Peyer's patch (tissue), 4 donors: ENCODE measurements around the gene JADE2. TPM values are rescaled to one million over a fixed set of nuclear protein-coding genes. Genes with fewer than 3 reads are reported as not detected.
A peak's percentile ranks its signal among the peaks of the same experiment; 100 is the strongest.

ENCODE experiments used
- DNase-seq, 3 donors: peaks; one replicate each; pipeline ENCODE4 v3.0.0-alpha.2; 2017 to 2019
- H3K27ac ChIP-seq, 4 donors: fragments of 200-600 bp; sonication (generic); one replicate each; pipeline ENCODE4 v1.5.1; 2016 to 2019
- H3K27me3 ChIP-seq, 2 donors: fragments of 200-600 bp; sonication (generic); one replicate each; pipeline ENCODE4 v1.5.1; 2019
- H3K36me3 ChIP-seq, 3 donors: fragments of 200-600 bp; sonication (generic); one replicate each; pipeline ENCODE4 v1.5.1; 2016 to 2019
- H3K4me1 ChIP-seq, 4 donors: fragments of 200-600 bp; sonication (generic); one replicate each; pipeline ENCODE4 v1.5.1; 2016 to 2019
- H3K4me3 ChIP-seq, 4 donors: fragments of 200-600 bp; sonication (generic); 1 replicate in 3 of 4; 2 replicates in 1 of 4; pipeline ENCODE4 v1.5.1; 2016 to 2019; ENCODE audit warnings: mild to moderate bottlenecking in 1 of 4
- H3K9me3 ChIP-seq, 4 donors: fragments of 200-600 bp; sonication (generic); one replicate each; pipeline ENCODE4 v1.5.1; 2016 to 2019; ENCODE audit warnings: mild to moderate bottlenecking in 1 of 4
- POLR2A ChIP-seq, 2 donors: fragments of 450-650 bp; IDR thresholded peaks; one replicate each; pipeline ENCODE4 v1.5.1; 2017; ENCODE audit warnings: antibody characterized with exemption in 2 of 2, mild to moderate bottlenecking in 2 of 2, moderate library complexity in 2 of 2
- total RNA-seq, 4 donors: library from RNA; depleted of rRNA; stranded (reverse); fragments of >200 nt; gene quantifications; one replicate each; pipeline ENCODE4 v1.1.0, GENCODE V29; 2016
- TF ChIP-seq, protein P1 (sequence below), 6 experiments: fragments of 450-650 bp in 4 of 6; fragments of 200-600 bp in 2 of 6; sonication (generic) in 1 of 6; IDR thresholded peaks; one replicate each; pipeline ENCODE4 v1.5.1; 2017 to 2019; ENCODE audit warnings: antibody characterized with exemption in 6 of 6, mild to moderate bottlenecking in 3 of 6, moderate library complexity in 1 of 6

Gene JADE2
- total RNA-seq, 4 donors from 2014 or later, result 51.5 to 77.6 (median 57.4) TPM

DNA sequence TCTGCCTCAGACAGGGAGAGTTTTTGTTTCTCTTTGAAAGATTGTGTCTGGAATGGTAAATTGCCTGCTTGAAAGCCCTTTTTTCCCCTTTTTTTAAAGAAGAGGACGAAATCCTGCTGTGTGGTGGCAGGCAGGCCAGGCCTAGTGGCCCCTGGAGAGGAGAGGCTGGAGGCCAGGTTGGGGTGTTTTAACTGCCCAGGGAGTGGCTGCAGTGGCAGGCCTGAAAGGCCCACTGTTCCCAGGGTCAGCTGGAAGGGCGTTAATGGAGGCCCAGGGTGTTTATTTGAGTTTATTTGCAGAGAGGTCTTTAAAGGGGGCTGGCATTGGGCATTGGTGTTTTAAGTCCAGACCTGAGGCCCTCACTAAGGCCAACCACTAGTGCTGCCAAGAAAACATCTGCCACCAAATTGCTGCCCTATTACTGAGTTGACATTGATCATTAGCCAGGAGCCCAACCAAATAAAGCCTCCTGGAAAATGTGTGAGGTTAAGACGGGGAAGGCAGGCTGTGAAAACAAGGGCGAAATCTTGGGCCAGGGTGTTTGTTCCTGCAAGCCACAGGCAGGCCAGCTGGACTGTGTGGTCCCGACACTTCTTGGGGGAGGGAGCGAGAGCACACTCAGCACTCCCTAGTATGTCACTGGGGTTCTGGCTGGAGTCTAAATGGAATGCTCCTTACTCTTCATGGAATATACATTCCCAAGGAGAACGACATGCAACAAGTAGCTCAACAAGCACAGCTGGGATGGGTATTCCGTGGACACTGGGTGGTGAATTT is 5.0 kb downstream of the JADE2 start:
- H3K9me3 ChIP-seq, result no peaks in the 10 kb centered on the region
- TF ChIP-seq, protein P1, sequence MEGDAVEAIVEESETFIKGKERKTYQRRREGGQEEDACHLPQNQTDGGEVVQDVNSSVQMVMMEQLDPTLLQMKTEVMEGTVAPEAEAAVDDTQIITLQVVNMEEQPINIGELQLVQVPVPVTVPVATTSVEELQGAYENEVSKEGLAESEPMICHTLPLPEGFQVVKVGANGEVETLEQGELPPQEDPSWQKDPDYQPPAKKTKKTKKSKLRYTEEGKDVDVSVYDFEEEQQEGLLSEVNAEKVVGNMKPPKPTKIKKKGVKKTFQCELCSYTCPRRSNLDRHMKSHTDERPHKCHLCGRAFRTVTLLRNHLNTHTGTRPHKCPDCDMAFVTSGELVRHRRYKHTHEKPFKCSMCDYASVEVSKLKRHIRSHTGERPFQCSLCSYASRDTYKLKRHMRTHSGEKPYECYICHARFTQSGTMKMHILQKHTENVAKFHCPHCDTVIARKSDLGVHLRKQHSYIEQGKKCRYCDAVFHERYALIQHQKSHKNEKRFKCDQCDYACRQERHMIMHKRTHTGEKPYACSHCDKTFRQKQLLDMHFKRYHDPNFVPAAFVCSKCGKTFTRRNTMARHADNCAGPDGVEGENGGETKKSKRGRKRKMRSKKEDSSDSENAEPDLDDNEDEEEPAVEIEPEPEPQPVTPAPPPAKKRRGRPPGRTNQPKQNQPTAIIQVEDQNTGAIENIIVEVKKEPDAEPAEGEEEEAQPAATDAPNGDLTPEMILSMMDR (IDR thresholded peaks at IDR 0.05), result no peak
- no peak for TF ChIP-seq POLR2A (IDR thresholded peaks at IDR 0.05)
- DNase-seq, result no peak
- no peaks in the 10 kb centered on the region for H3K27me3 ChIP-seq
- peaks cover 8 to 51% (median 36%) of the 10 kb centered on the region in 4 donors for H3K4me1 ChIP-seq
- peak overlapping the region; percentile 2 to 58 (median 31) for H3K27ac ChIP-seq
- H3K4me3 ChIP-seq, result no peak overlapping the region
- peaks cover 0 to under 1% (median 0%) of the 10 kb centered on the region in 3 donors for H3K36me3 ChIP-seq

DNA sequence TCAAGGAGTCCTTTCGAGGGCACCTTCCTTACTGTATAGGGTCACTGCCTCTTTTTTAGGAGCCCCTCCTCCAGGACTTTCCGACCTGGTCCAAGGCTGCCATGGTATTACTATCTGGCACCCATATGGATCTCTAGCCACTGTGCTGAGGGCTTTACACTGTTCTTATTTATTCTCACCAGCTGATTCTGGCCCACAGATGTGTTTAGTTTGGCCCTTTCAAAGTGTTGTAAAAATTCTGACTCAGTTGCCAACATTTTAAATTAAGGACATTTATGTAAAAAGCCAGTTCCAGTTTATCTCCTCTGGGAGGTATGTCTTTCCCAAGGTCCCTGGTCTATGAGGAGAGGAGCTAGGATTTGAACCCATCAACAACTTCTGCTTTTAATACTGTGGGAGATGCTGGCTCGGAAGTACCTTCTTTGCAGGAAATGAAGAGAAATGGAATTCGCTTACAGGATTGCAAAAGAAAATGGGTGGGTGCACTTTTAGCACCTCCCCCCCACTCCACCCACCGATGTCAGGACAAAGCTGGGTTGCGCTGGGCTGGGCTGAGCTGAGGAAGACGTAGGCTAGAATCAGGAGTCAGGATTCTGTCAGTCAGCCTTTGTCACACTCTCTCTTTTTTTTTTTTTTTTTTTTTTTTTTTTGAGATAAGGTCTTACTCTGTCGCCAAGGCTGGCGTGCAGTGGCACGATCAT is 7.8 kb downstream of the JADE2 start:
- no peaks in the 10 kb centered on the region for H3K27me3 ChIP-seq
- TF ChIP-seq, protein P1 (IDR thresholded peaks at IDR 0.05), result no peak
- TF ChIP-seq POLR2A (IDR thresholded peaks at IDR 0.05), result no peak
- H3K4me3 ChIP-seq, result no peak overlapping the region
- no peak overlapping the region for H3K27ac ChIP-seq
- peak in 1 of 3 donors; percentile 62 for DNase-seq
- peaks cover 0 to 28% (median 0%) of the 10 kb centered on the region in 3 donors for H3K36me3 ChIP-seq
- H3K4me1 ChIP-seq, result peaks cover 8 to 45% (median 37%) of the 10 kb centered on the region in 4 donors
- no peaks in the 10 kb centered on the region for H3K9me3 ChIP-seq

DNA sequence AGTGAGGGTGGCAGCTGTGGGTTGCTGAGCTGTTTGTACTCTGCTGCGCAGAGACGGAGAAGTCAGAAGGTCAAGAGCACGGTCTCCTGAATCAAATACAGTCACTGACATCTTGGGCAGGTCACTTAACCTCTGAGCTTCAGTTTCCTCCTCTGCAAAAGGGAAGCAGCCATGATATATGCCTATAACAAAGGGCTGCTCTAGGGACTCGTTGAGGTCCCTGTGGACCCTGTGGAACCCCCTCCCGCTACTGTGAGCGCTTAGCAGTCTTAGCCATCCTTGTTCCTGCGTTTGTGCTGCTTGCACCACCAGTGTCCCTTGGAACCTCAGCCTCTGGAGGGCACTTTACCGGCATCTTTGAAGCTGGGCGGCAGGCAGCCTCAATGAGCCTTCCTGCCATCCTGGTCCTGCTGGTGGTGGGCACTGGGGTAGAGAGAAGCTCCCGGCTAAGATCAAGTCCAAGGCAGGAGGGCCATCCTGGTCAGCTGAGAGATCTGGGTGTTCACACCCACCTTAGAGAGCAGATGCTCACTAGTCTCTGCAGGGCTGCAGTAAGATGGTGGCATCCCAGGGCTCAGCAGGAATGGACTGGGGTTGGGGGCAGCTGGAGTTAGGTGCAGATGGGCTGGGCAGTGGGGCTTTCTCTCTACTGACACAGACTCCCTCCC is 8.7 kb downstream of the JADE2 start:
- H3K9me3 ChIP-seq, result no peaks in the 10 kb centered on the region
- no peak overlapping the region for H3K4me3 ChIP-seq
- TF ChIP-seq POLR2A (IDR thresholded peaks at IDR 0.05), result no peak
- TF ChIP-seq, protein P1 (IDR thresholded peaks at IDR 0.05), result no peak
- H3K27me3 ChIP-seq, result no peaks in the 10 kb centered on the region
- DNase-seq, result no peak
- H3K36me3 ChIP-seq, result peaks cover 0 to 38% (median 0%) of the 10 kb centered on the region in 3 donors
- no peak overlapping the region for H3K27ac ChIP-seq
- H3K4me1 ChIP-seq, result peaks cover 4 to 36% (median 29%) of the 10 kb centered on the region in 4 donors

DNA sequence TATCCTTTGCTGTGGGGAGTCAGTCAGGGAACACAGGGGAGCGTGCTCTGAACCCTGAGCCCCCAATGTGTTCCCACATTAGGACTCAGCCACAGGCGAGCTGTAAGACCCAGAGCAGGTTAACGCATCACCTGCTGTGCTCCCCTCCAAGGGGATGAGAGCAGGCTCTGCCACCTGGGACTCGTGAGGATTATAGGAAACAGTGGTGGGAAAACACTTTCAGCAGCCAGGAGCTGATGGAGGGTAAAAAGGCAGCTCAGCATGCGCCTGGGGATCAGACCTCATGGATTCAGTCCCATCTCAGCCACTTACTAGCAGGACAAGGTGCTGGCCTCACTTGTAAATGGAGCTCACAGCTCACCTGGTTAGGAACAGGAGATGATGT is 9.2 kb downstream of the JADE2 start:
- H3K27me3 ChIP-seq, result no peaks in the 10 kb centered on the region
- peaks cover 0 to 43% (median 0%) of the 10 kb centered on the region in 3 donors for H3K36me3 ChIP-seq
- peaks cover 4 to 30% (median 25%) of the 10 kb centered on the region in 4 donors for H3K4me1 ChIP-seq
- DNase-seq, result no peak
- H3K27ac ChIP-seq, result no peak overlapping the region
- H3K9me3 ChIP-seq, result no peaks in the 10 kb centered on the region
- H3K4me3 ChIP-seq, result no peak overlapping the region
- TF ChIP-seq, protein P1 (IDR thresholded peaks at IDR 0.05), result no peak
- no peak for TF ChIP-seq POLR2A (IDR thresholded peaks at IDR 0.05)

DNA sequence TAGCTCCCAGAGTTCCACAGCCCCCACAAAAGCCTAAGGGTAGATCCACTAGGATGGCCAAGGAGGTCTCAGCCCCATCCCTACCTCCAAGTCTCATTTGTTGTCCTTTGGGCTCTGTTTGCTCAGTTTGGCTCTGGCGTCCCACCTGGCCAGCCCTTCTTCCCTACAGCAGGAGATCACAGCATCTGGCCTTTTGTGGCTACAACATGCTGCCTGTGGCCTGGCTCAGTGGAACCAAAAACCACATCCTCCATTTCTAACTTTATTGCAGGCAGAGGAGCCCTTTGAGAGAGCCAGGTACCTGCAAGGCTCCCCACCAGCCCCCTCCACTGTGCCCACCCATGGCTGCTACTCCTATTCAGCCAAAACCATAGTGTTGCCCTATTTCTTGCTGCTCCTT is 11.4 kb downstream of the JADE2 start:
- H3K4me3 ChIP-seq, result no peak overlapping the region
- DNase-seq, result no peak
- H3K27me3 ChIP-seq, result no peaks in the 10 kb centered on the region
- peaks cover 0 to 30% (median 15%) of the 10 kb centered on the region in 4 donors for H3K4me1 ChIP-seq
- H3K9me3 ChIP-seq, result no peaks in the 10 kb centered on the region
- TF ChIP-seq, protein P1 (IDR thresholded peaks at IDR 0.05), result no peak
- TF ChIP-seq POLR2A (IDR thresholded peaks at IDR 0.05), result no peak
- H3K27ac ChIP-seq, result peak overlapping the region in 1 of 4 donors; percentile 52
- H3K36me3 ChIP-seq, result peaks cover 0 to 63% (median 0%) of the 10 kb centered on the region in 3 donors
